KOPT-K1 (cell line): ENCODE results near the gene TSPAN16.
"Not testable (repeated sequence)": the region's sequence is repeated elsewhere in the genome, so short reads cannot be mapped to it uniquely, and the experiment has no call there.

Experiments used
- H3K27ac ChIP-seq: fragments of 200-600 bp; sonication (generic); 2 replicates; pipeline ENCODE4 v1.5.1; 2016; ENCODE audit warnings: antibody characterized with exemption, mild to moderate bottlenecking, low read depth, low read length; ENCODE audit not compliant: poor library complexity, severe bottlenecking
- H3K36me3 ChIP-seq: fragments of 200-600 bp; sonication (generic); 2 replicates; pipeline ENCODE4 v1.5.1; 2017; ENCODE audit warnings: antibody characterized with exemption, mild to moderate bottlenecking, low read length, moderate library complexity; ENCODE audit not compliant: insufficient read depth
- H3K9me3 ChIP-seq: fragments of 200-600 bp; sonication (generic); 2 replicates; pipeline ENCODE4 v1.5.1; 2017; ENCODE audit warnings: antibody characterized with exemption, low read length, mild to moderate bottlenecking; ENCODE audit not compliant: insufficient read depth, poor library complexity, severe bottlenecking

TSPAN16 gene

GRCh38 chr19:11322269-11323024 lies 26.5 kb downstream of the TSPAN16 start:
- Histone ChIP-seq H3K36me3 (no peaks in the 10 kb centered on the region), H3K9me3 (no peaks in the 10 kb centered on the region), H3K27ac (peak overlapping the region; percentile 5)

- no peaks in the 10 kb centered on the region for H3K36me3 ChIP-seq
- peak overlapping the region; percentile 97 for H3K27ac ChIP-seq
- no peaks in the 10 kb centered on the region for H3K9me3 ChIP-seq
Measured at GRCh38 chr19:11323601-11324078, 27.7 kb downstream of the TSPAN16 start.

- Histone ChIP-seq H3K9me3 (no peaks in the 10 kb centered on the region), H3K27ac (peak overlapping the region; percentile 97), H3K36me3 (no peaks in the 10 kb centered on the region)
Measured at GRCh38 chr19:11324079-11324661, 28.2 kb downstream of the TSPAN16 start.

- Histone ChIP-seq H3K9me3 (no peaks in the 10 kb centered on the region), H3K36me3 (no peaks in the 10 kb centered on the region), H3K27ac (peak overlapping the region; percentile 97)
Measured at GRCh38 chr19:11324748-11325389, 28.9 kb downstream of the TSPAN16 start.

- Histone ChIP-seq H3K9me3 (no peaks in the 10 kb centered on the region), H3K27ac (peak overlapping the region; percentile 97), H3K36me3 (no peaks in the 10 kb centered on the region)
Measured at GRCh38 chr19:11325544-11325943, 29.6 kb downstream of the TSPAN16 start.

GRCh38 chr19:11330127-11330526 lies 34.2 kb downstream of the TSPAN16 start:
- Histone ChIP-seq H3K36me3 (no peaks in the 10 kb centered on the region), H3K9me3 (no peaks in the 10 kb centered on the region), H3K27ac (no peak overlapping the region)

GRCh38 chr19:11331502-11331901 lies 35.5 kb downstream of the TSPAN16 start:
- H3K36me3 ChIP-seq: no peaks in the 10 kb centered on the region
- H3K9me3 ChIP-seq: no peaks in the 10 kb centered on the region
- H3K27ac ChIP-seq: no peak overlapping the region

GRCh38 chr19:11332822-11333221 lies 36.9 kb downstream of the TSPAN16 start:
- Histone ChIP-seq H3K9me3 (no peaks in the 10 kb centered on the region), H3K36me3 (no peaks in the 10 kb centered on the region), H3K27ac (no peak overlapping the region)

- not testable (repeated sequence) for H3K27ac ChIP-seq, H3K36me3 ChIP-seq, H3K9me3 ChIP-seq
Measured at GRCh38 chr19:11333838-11334237, 37.9 kb downstream of the TSPAN16 start.

GRCh38 chr19:11335449-11336146 lies 39.6 kb downstream of the TSPAN16 start:
- H3K36me3 ChIP-seq: no peaks in the 10 kb centered on the region
- H3K9me3 ChIP-seq: no peaks in the 10 kb centered on the region
- H3K27ac ChIP-seq: no peak overlapping the region

- no peak overlapping the region for H3K27ac ChIP-seq
- no peaks in the 10 kb centered on the region for H3K9me3 ChIP-seq
- no peaks in the 10 kb centered on the region for H3K36me3 ChIP-seq
Measured at GRCh38 chr19:11337080-11337479, 41.1 kb downstream of the TSPAN16 start.

- H3K36me3 ChIP-seq: no peaks in the 10 kb centered on the region
- H3K27ac ChIP-seq: no peak overlapping the region
- H3K9me3 ChIP-seq: no peaks in the 10 kb centered on the region
Measured at GRCh38 chr19:11338121-11338520, 42.2 kb downstream of the TSPAN16 start.

GRCh38 chr19:11338569-11339253 lies 42.8 kb downstream of the TSPAN16 start:
- Histone ChIP-seq H3K36me3 (no peaks in the 10 kb centered on the region), H3K9me3 (no peaks in the 10 kb centered on the region), H3K27ac (no peak overlapping the region)

GRCh38 chr19:11339254-11340098 lies 43.5 kb downstream of the TSPAN16 start, which contains the start of gene RAB3D:
Gene RAB3D (minus strand): TSS chr19:11339657. CDS start chr19:11337399, 2,258 bp downstream.
- Histone ChIP-seq H3K36me3 (no peaks in the 10 kb centered on the region), H3K9me3 (no peaks in the 10 kb centered on the region), H3K27ac (no peak within 1 kb of the TSS)
